Astrocyte (in vitro differentiated cells and primary cell): ENCODE measurements around the gene DCST1.

Experiments
- EZH2 ChIP-seq: IDR thresholded peaks from 2 replicates; pipeline ENCODE4 v1.6.1; 2012; ENCODE audit warnings: mild to moderate bottlenecking, low read length, inconsistent platforms; ENCODE audit not compliant: insufficient read depth
- TF ChIP-seq, protein P1 (sequence below): IDR thresholded peaks from 2 replicates; pipeline ENCODE4 v1.5.1; 2011; ENCODE audit warnings: low read depth, mild to moderate bottlenecking, inconsistent platforms, low read length, moderate library complexity; ENCODE audit not compliant: insufficient read depth

GRCh38 chr1:155005076-155006011, 28.3 kb upstream of the DCST1 start:
- TF ChIP-seq, protein P1, sequence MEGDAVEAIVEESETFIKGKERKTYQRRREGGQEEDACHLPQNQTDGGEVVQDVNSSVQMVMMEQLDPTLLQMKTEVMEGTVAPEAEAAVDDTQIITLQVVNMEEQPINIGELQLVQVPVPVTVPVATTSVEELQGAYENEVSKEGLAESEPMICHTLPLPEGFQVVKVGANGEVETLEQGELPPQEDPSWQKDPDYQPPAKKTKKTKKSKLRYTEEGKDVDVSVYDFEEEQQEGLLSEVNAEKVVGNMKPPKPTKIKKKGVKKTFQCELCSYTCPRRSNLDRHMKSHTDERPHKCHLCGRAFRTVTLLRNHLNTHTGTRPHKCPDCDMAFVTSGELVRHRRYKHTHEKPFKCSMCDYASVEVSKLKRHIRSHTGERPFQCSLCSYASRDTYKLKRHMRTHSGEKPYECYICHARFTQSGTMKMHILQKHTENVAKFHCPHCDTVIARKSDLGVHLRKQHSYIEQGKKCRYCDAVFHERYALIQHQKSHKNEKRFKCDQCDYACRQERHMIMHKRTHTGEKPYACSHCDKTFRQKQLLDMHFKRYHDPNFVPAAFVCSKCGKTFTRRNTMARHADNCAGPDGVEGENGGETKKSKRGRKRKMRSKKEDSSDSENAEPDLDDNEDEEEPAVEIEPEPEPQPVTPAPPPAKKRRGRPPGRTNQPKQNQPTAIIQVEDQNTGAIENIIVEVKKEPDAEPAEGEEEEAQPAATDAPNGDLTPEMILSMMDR, result no peak
- TF ChIP-seq EZH2, result no peak
